Right lobe of liver (tissue), 6 donors: ENCODE results near the gene UNC80. TPM values are rescaled to one million over a fixed set of nuclear protein-coding genes. Genes with fewer than 3 reads are reported as not detected.

Experiments used
- ATAC-seq, 4 donors: fragments of 200-7000 bp; cut with Tn5 transposase; one replicate each; pipeline ENCODE4 v1.9.1; 2020; ENCODE audit warnings: mild to moderate bottlenecking in 4 of 4, moderate library complexity in 4 of 4
- DNase-seq, 3 donors: peaks; one replicate each; pipeline ENCODE4 v3.0.0-alpha.2; 2020
- H3K27ac ChIP-seq, 3 donors: fragments of 200-600 bp; one replicate each; pipeline ENCODE4 v1.8.0; 2022
- H3K27me3 ChIP-seq, 2 donors: fragments of 200-600 bp; one replicate each; pipeline ENCODE4 v1.8.0; 2022
- H3K36me3 ChIP-seq, 4 donors: fragments of 200-600 bp; sonication (generic) in 1 of 4; one replicate each; pipeline versions ENCODE4 v1.5.1 to v1.8.0; 2017 to 2022; ENCODE audit warnings: control low read depth in 1 of 4
- H3K4me1 ChIP-seq, 4 donors: fragments of 200-600 bp; sonication (generic) in 1 of 4; one replicate each; pipeline versions ENCODE4 v1.5.1 to v1.8.0; 2017 to 2022; ENCODE audit warnings: control low read depth in 1 of 4
- H3K4me3 ChIP-seq, 3 donors: fragments of 200-600 bp; one replicate each; pipeline ENCODE4 v1.8.0; 2022
- H3K9me3 ChIP-seq, 4 donors: fragments of 200-600 bp; sonication (generic) in 1 of 4; one replicate each; pipeline versions ENCODE4 v1.5.1 to v1.8.0; 2017 to 2022; ENCODE audit warnings: control low read depth in 1 of 4
- POLR2A ChIP-seq: fragments of 450-650 bp; IDR thresholded peaks from one replicate; pipeline ENCODE4 v1.6.1; 2017; ENCODE audit warnings: antibody characterized with exemption, mild to moderate bottlenecking
- WGBS: methylation state at CpG from one replicate; pipeline ENCODE4 v1.1.6; 2018; ENCODE audit warnings: low coverage, low lambda C conversion rate; ENCODE audit not compliant: insufficient coverage; ENCODE audit errors: missing lambda C conversion rate; 5-methylcytosine and 5-hydroxymethylcytosine counted together
- intact Hi-C, 2 donors: fragments of 100-400 bp; cut with DNase I; formaldehyde crosslinking; loops; one replicate each; pipeline versions ENCODE4 v1.11.2 to v1.14.1; 2022
- total RNA-seq, 6 experiments: library from RNA; depleted of rRNA in 2 of 6; stranded (reverse); fragments of >200 nt in 2 of 6; fragmentation: NEBNext Ultra II Directional in 3 of 6; extraction: Animal tissue kit (Norgen Biotek cat#: 25700) in 3 of 6; gene quantifications; one replicate each; pipeline versions ENCODE4 v1.1.0 to v1.2.4, GENCODE V29; 2016 to 2023
- TF ChIP-seq, protein P1 (sequence below), 4 donors: fragments of 200-600 bp in 3 of 4; fragments of 450-650 bp in 1 of 4; IDR thresholded peaks; one replicate each; pipeline versions ENCODE4 v1.5.1 to v1.8.0; 2016 to 2022; ENCODE audit warnings: antibody characterized with exemption in 4 of 4, mild to moderate bottlenecking in 2 of 4
- donor health status: DM: no; HTN: yes; CAD: no.
- donor health status: DM: no; HTN: no; CAD: no.
- donor health status: DM: no; HTN: no; CAD: no.
- donor health status: DM: no; HTN: yes; CAD: no.
- donor health status: DM: no; HTN: yes; CAD: no.

The UNC80 gene
- total RNA-seq, 6 experiments from 2014 or later = 0.19 TPM; not detected in 5

DNA sequence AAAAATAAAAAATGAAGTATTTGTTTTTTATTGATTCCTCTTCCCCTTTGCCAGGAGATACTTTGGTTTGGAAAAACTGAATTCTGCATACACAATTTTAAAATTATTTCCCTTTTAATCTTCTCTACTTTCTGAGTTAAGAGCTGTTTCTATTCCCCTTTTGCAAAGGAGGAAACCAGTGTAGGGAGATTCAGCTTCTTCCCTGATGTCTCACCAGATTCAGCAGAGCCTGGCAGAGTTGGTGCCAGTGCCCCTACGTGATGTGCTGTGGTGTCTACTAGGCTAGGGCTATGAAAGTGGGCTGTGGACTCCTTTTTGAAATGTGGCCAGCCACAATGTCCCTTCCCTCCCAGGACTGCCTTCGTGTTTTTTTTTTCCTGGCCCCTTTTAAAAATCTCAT is 233.2 kb downstream of the UNC80 start:
- intact Hi-C loops = no loop called here
- no peaks in the 10 kb centered on the region for H3K36me3 ChIP-seq
- DNase-seq (no peak), ATAC-seq (no peak)
- WGBS = 57% methylated on average over 2 of the region's 2 CpGs
- no peaks in the 10 kb centered on the region for H3K9me3 ChIP-seq
- no peak overlapping the region for H3K4me3 ChIP-seq
- TF ChIP-seq, protein P1, sequence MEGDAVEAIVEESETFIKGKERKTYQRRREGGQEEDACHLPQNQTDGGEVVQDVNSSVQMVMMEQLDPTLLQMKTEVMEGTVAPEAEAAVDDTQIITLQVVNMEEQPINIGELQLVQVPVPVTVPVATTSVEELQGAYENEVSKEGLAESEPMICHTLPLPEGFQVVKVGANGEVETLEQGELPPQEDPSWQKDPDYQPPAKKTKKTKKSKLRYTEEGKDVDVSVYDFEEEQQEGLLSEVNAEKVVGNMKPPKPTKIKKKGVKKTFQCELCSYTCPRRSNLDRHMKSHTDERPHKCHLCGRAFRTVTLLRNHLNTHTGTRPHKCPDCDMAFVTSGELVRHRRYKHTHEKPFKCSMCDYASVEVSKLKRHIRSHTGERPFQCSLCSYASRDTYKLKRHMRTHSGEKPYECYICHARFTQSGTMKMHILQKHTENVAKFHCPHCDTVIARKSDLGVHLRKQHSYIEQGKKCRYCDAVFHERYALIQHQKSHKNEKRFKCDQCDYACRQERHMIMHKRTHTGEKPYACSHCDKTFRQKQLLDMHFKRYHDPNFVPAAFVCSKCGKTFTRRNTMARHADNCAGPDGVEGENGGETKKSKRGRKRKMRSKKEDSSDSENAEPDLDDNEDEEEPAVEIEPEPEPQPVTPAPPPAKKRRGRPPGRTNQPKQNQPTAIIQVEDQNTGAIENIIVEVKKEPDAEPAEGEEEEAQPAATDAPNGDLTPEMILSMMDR (IDR thresholded peaks at IDR 0.05) = no peak
- no peak for TF ChIP-seq POLR2A
- no peaks in the 10 kb centered on the region for H3K27me3 ChIP-seq
- peaks cover 0 to 22% (median 1%) of the 10 kb centered on the region in 4 donors for H3K4me1 ChIP-seq
- H3K27ac ChIP-seq = no peak overlapping the region

DNA sequence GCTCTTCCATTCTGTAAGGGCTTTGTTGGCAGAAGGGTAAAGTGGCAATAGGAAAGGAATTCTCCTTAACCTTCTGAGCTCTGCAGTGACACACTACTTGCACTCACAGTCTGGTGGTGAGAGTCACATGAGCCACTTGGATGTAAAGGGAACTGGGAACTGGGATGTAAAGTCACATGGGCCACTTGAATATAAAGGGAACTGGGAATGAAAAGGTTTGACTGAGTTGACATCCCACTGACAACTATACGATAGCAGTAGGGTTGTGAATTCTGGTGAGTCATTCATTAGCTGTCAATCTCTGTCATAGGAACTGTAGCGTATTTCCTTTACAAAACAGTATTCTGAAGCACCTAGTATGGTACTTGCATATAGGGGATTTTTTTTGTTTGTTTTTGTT is 236.3 kb downstream of the UNC80 start:
- Histone ChIP-seq H3K27ac (no peak overlapping the region), H3K4me1 (peaks cover 0 to 17% (median 1%) of the 10 kb centered on the region in 4 donors), H3K36me3 (no peaks in the 10 kb centered on the region), H3K4me3 (no peak overlapping the region), H3K9me3 (no peaks in the 10 kb centered on the region), H3K27me3 (no peaks in the 10 kb centered on the region)
- TF ChIP-seq, protein P1 (IDR thresholded peaks at IDR 0.05) = no peak
- TF ChIP-seq POLR2A = no peak
- 85% methylated on average over 2 of the region's 2 CpGs for WGBS
- intact Hi-C loops = no loop called here
- DNase-seq (no peak), ATAC-seq (peak in 3 of 4 donors; percentile 34 to 64 (median 39))

DNA sequence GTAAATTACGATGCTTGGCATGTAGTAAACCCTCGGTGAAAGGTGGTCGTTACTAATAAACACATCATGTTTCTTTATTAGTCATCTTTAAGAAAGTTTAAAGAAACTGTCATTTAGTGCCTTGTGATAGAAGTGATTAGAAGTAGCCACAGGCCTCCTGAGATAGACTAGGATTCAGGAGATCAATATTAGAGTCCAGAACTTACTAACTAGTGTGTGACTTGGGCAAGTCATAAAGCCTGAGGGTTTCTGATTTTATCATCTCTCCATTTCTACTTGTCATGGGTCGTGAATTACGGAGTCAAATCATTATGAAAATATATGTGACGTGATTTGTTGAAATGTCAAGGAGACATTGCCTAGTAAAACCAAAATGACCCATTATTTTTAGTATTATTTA is 237.5 kb downstream of the UNC80 start:
- DNase-seq = no peak

DNA sequence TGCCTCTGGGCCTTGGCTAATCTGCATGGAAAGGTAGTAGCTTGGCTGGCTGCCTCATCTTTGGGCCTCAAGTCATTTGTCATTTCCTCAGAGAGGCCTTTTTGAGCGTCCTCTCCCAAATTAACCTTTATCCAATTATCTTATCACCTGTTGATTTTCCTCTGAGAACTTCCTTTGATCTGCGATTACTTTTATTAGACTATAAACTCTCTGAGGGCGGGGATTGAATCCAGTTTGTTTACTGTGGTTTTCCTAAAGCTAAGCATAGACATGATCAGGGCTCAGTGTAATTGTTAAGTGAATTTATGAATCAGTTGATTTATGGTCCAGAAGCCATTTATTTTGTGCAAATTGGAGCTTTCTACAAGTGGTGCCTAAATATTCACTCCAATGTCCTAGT is 238.3 kb downstream of the UNC80 start:
- ATAC-seq = no peak
- 63% methylated on average over 3 of the region's 3 CpGs for WGBS
- TF ChIP-seq, protein P1 (IDR thresholded peaks at IDR 0.05) = no peak
- TF ChIP-seq POLR2A = no peak
- intact Hi-C loops = no loop called here
- Histone ChIP-seq H3K27me3 (no peaks in the 10 kb centered on the region), H3K36me3 (peaks cover 0 to 6% (median 0%) of the 10 kb centered on the region in 4 donors), H3K4me1 (peaks cover 0 to 4% (median 0%) of the 10 kb centered on the region in 4 donors), H3K27ac (no peak overlapping the region), H3K4me3 (no peak overlapping the region), H3K9me3 (no peaks in the 10 kb centered on the region)
- no peak for DNase-seq

More for the DNA sequence above, 237.5 kb downstream of the UNC80 start:
- ATAC-seq = no peak
- intact Hi-C loops = no loop called here
- Histone ChIP-seq H3K4me1 (peaks cover 0 to 6% (median 0%) of the 10 kb centered on the region in 4 donors), H3K27ac (no peak overlapping the region), H3K9me3 (no peaks in the 10 kb centered on the region), H3K36me3 (no peaks in the 10 kb centered on the region), H3K27me3 (no peaks in the 10 kb centered on the region), H3K4me3 (no peak overlapping the region)
- TF ChIP-seq, protein P1 (IDR thresholded peaks at IDR 0.05) = no peak
- no peak for TF ChIP-seq POLR2A
- WGBS = 66% methylated on average over 6 of the region's 6 CpGs

DNA sequence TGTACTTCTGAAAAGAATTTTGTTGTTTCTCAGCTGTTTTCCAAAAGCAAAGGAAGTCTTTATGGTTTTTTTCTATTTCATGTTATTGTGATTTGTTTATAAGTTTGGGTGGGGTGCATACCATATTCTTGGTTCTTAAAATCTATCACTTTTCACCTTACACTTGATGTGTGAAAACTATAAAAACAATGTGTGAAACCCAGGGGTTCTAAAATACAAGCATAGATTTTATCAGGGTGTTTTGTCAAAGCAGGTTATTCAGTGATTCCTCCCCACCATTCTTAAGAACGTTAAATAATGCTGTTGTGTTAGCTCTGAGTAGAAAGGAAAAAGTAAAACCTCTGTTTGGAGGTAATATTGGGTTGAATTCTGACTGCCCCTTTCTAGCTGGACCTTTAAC is 248.5 kb downstream of the UNC80 start:
- no peaks in the 10 kb centered on the region for H3K4me1 ChIP-seq
- no peak for ATAC-seq
- TF ChIP-seq, protein P1 (IDR thresholded peaks at IDR 0.05) = no peak
- TF ChIP-seq POLR2A = no peak
- no peak for DNase-seq
- 73% methylated on average over 1 of the region's 1 CpG for WGBS
- H3K27me3 ChIP-seq = no peaks in the 10 kb centered on the region
- intact Hi-C loops = no loop called here
- no peak overlapping the region for H3K4me3 ChIP-seq
- H3K9me3 ChIP-seq = no peaks in the 10 kb centered on the region
- peaks cover 0 to 72% (median 24%) of the 10 kb centered on the region in 4 donors for H3K36me3 ChIP-seq
- no peak overlapping the region for H3K27ac ChIP-seq
